GM19452 (cell line): ENCODE measurements around the gene ZNF568.

ENCODE experiments used
- ATAC-seq: cut with Tn5 transposase; IDR thresholded peaks from one replicate; pipeline ENCODE4 v1.9.1; 2021; ENCODE audit not compliant: unreplicated experiment

ZNF568 gene

DNA sequence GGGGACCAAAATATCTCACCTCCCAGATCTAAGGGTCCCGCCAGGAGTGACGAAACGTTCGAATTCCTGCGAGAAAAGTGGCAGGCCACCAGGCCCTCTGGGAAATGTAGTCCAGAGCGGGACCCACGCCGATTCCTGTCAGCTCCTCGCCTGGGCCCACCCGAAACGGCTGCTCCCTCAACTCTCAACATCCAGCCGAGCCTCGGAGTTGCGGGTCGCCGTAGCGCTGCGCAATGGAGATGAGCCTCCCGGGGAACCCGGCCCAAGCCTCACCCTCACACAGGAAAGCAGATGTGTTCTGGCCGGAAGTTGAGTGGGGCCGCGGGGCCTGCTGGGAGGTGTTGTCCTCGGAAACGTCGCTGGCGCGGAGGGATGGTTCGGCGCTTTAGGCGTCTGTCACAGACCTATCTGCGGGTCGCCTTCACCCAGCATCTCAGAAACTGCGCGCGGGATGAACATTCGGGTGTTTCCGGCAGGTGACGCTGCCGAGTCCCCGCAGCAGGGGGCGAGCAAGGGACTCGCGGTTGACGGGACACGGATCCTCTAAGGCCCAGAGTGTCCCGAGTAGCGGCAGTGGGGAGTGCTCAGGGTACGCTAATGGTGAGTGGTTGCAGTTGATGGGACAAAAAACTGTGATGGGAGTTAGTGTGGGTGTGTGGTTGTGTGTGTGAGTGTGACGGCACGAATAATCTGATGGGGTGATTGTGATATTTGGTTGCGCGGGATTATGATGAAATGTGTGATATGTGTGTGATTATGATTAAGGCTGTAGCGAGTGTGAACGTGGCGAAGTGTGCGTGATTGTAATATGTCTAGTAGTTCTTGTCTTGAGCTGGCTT is at the start of gene ZNF568, which contains the start of gene ZNF829:
ZNF568 (plus strand) TSS at position 341 of the 839 bp plus-strand sequence. CDS start 6,439 bp downstream, outside the sequence.
ZNF829 (minus strand) TSS at position 300 of the 839 bp plus-strand sequence. CDS start 1,124 bp downstream, outside the sequence.
- ATAC-seq = peak; percentile 95

DNA sequence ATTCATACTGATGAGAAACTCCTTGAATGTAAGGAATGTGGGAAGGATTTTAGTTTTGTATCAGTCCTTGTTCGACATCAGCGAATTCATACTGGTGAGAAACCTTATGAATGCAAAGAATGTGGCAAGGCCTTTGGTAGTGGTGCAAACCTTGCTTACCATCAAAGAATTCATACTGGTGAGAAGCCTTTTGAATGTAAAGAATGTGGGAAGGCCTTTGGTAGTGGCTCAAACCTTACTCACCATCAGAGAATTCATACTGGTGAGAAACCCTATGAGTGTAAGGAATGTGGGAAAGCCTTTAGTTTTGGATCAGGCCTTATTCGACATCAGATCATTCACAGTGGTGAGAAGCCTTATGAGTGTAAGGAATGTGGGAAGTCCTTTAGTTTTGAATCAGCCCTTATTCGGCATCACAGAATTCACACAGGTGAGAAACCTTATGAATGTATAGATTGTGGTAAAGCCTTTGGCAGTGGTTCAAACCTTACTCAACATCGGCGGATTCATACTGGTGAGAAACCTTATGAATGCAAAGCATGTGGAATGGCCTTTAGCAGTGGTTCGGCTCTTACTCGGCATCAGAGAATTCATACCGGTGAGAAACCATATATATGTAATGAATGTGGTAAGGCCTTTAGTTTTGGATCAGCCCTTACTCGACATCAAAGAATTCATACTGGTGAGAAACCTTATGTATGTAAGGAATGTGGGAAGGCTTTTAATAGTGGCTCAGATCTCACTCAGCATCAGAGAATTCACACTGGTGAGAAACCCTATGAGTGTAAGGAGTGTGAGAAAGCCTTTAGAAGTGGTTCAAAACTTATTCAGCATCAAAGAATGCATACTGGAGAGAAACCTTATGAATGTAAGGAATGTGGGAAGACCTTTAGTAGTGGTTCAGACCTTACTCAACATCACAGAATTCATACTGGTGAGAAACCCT is 38.9 kb upstream of the ZNF568 start:
- ATAC-seq = no peak

DNA sequence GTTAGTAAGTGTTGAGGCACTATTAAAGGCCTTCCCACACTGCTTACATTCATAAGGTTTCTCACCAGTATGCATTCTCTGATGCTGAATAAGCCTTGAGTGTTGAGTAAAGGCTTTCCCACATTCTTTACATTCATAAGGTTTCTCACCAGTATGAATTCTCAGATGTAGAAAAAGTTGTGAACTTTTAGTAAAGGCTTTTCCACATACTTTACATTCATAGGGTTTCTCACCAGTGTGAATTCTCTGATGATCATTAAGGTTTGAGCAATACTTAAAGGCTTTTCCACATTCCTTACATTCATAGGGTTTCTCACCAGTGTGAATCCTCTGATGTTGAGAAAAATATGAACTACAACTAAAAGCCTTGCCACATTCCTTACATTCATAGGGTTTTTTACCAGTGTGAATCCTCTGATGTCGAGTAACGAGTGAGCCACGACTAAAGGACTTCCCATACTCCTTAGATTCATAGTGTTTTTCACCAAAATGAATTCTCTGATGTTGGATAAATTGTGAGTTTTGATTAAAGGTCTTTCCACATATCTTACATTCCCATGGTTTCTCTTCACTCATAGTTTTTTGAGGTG is 24.3 kb upstream of the ZNF568 start:
- no peak for ATAC-seq

DNA sequence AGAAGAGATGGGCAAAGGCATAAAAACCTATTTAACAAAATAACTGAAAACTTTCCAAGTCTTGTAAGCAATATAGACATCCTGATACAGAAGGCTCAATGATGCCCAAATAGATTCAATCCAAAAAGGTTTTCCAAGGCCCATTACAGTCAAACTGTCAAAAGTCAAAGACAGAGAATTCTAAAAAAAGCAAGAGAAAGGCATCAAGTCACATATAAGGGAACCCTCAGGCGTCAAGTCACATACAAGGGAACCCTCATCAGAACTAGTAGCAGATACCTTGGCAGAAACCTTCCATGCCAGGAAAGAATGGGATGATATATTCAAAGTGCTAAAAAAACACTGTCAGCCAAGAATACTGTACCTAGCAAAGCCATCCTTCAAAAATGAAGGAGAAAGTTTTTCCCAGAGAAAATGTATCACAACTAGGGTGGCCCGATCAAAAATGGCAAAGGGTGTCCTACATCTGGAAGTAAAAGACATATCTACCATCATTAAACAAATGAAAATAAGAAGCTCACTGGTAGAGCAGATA is 21.2 kb upstream of the ZNF568 start:
- no peak for ATAC-seq

DNA sequence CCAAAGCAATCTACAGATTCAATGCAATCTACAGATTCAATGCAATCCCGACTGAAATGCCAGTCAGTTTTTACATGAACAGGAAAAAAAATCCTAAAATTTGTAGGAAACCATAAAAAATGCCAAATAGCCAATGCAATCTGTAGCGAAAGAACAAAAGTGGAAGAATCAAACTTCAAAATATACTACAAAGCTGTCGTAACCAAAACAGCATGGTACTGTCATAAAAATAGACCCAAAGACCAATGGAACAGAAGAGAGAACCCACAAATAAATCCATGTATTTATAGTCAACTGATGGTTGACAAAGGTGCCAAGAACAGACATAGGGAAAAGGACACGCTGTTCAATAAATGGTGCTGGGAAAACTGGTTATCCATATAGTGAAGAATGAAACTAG is 17.7 kb upstream of the ZNF568 start:
- ATAC-seq = no peak

DNA sequence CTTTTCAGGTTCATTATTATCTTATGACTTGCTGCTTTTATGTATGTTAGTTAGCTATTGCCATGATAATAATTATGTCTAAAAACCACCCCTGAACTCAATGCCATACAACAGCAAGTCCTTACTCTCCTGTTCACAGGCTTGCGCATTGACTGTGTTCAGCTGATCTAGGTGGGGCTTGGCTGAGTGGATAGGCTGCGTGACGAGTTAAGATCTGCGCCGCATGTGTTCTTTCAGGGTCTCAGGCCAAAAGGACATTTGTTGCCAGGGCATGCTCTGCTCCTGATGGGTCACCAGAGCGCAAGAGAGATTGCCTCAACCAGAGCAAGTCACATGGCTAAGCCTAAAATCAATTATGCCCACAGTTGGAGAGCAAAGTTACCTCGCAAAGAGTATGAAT is 859 bp downstream of the ZNF568 start:
- no peak for ATAC-seq

DNA sequence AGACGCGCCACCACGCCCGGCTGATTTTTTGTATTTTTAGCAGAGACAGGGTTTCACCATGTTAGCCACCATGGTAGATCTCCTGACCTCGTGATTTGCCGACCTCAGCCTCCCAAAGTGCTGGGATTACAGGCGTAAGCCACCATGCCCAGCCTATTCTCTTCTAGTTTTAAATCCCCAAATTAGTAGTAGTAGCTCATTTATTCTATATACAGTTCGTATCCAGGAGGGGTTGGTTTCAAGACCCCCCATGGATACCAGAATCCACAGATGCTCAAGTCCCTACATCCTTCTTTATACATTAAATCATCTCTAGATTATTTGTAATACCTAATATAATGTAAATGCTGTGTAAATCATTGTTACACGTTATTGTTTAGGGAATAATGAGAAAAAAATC is 2.0 kb downstream of the ZNF568 start:
- ATAC-seq = no peak

DNA sequence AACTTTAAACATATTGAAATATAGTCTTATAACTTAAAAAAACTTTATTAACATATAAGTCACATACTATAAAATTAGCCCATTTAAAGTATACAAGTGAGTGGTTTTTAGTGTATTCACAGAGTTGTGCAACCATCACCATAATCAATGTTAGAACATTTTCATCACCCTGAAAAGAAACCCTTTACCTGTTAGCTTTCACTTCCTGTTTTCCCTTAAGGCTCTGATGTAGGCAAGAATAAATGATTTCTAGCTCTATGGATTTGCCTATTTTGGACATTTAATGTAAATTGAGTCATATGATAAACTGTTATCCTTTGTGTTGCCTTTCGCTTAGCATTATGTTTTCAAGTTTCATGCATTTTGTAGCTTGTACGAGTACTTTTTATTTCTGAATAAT is 15.6 kb downstream of the ZNF568 start:
- ATAC-seq = no peak

DNA sequence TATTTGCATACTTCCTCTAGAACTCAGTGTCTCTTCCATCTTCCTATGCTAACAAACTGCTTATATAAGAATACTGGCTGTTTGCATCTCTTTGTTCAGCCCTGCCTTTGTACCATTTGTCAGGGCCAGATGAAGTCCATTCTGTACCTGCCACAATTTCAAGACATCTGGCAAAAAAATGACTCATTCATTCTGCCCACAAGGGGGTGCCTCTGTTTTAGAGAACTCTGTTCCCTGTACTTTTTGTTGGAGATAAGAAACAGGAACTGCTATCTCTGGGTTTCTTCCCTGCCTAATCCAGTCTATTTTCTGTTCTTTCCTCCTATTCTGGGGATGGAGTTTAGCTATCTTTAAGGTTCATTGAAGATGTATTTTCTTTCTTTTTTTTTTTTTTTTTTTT is 23.0 kb downstream of the ZNF568 start:
- no peak for ATAC-seq

DNA sequence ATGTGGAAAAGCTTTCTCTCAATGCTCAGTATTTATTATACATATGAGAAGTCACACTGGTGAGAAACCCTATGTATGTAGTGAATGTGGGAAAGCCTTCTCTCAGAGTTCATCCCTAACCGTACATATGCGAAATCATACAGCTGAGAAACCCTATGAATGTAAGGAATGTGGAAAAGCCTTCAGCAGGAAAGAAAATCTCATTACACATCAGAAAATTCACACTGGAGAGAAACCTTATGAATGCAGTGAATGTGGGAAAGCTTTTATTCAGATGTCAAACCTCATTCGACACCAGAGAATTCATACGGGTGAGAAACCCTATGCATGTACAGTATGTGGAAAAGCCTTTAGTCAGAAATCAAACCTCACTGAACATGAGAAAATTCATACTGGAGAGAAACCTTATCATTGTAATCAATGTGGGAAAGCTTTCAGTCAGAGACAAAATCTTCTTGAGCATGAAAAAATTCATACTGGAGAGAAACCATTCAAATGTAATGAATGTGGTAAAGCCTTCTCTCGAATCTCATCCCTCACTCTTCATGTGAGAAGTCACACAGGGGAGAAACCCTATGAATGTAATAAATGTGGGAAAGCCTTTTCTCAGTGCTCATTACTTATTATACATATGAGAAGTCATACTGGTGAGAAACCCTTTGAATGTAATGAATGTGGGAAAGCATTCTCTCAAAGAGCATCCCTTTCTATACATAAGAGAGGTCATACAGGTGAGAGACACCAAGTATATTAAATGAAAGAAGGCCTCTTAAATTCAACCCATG is 34.4 kb downstream of the ZNF568 start:
- no peak for ATAC-seq

DNA sequence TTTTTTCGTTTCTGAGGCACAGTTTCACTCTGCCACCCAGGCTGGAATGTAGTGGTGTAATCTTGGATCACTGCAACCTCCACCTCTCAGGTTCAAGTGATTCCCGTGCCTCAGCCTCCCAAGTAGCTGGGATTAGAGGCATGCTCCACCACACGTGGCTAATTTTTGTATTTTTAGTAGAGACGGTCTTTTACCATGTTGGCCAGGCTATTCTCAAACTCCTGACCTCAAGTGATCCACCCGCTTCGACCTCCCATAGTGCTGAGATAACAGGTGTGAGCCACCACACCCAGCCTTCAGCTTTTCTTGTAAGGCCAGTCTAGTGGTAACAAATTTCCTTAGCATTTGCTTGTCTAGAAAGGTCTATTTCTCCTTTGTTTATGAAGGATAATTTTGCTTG is 46.2 kb downstream of the ZNF568 start:
- ATAC-seq = no peak

DNA sequence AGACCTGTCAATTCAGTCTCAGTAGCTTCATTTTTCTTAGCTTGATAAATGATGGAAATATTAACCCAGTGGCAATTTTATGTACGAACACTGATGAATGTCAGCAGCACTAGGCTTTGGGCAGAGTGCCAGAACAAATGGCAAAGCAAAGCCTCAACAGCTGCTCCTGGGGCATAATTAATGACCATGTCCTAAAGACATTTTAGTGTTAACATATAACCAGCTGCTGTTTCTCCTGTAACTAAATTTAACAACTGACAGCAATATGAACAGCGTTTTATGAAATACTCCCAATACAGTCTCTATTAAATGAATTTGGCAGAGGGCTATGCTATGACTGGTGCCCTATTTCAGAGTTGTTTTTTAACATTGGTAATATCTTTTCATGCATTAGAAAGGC is 47.1 kb downstream of the ZNF568 start:
- ATAC-seq = no peak

DNA sequence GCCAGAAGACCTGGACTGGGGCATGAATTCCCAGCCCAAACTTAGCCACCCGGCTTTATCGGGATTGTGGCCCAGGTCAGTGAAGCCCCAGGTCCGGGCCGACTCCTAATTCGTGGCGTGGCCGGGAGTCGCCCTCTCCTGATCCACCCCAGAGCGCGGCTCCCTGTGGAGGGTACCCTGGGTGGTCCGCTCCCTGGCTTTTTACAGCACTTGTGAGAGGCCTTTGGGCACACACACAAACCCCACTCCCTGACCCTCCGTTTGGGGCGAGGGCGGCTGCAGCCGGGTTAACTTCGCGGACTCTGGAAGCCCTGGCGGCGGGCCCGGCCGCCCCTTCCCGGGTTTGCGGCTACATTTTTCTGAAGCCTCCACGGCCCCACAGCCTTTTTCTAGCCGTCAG is 56.4 kb downstream of the ZNF568 start:
- no peak for ATAC-seq

DNA sequence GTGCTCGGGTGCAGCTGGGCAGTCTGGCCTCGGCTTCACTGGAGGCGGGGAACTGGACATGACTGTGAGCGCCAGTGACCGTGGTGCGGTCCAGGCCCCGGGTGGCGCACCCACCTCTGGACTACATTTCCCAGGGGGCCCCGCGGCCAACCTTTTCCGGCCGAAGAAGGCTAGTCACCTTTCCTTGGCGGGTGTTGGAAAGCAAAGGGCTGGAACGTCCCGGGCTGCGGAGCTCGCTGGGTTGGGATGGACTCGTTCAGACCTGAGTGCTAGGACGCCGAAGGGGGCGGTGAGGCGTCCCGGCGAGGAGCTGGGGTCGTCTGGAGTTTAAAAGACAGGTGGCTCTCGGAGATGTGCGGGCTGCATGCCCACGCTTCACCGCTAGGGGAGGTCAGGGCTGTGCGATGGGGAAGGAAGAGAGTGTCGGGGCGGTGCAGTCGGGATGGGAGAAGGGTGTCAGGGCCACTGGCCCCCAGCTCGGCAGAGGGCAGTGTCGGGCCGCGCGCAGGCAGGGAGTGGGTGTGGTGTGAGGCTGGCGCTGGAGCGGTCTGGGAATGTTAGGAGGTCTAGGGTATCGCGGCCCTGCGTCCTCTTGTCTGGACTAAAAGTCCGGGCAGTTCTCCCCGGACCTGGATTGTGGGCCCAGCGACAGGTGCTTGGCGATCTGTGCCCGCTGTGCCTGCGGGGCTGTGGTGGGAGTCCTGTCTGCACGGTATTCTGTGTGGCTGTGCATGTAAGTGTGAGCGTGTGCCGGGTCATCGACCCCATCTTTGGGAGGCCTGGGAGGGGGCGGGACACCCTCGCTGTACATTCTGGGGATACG is 57.1 kb downstream of the ZNF568 start:
- ATAC-seq = peak; percentile 75

DNA sequence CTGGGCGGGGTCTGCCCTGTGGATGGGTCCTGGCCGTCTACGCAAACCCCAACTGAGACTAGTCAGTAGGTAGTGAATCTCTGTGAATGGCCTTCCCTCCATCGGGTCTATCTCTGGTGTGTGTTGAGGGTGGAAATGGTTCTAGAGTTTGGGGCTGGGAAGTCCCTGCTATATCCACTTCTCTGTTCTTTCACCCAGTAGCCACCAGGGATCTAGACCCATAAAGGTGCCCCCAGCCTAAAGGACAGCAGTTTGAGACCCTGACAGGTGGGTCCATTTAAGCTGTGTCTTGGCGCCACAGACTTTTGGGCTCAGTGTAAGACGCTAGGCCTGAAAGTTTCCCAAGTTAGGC is 57.7 kb downstream of the ZNF568 start:
- no peak for ATAC-seq

DNA sequence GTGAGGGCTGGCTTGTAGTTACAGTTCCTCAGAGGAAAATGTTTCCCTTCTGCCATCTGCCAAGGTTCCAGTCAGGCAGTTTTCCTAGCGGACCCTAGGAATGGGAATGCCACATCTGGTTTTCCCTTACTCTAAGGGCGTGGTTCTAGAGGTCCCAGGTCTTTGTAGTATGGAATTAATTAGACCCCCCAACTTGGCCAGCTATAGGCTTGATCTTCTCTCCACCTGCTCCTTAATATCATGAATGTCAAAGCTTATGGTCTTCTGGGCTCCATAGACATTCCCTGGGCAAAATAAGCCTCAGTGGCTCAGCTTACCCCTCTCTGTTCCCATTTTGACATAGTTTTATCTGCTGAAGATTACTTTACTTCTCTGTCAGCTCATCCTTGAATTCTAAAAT is 70.0 kb downstream of the ZNF568 start:
- no peak for ATAC-seq

DNA sequence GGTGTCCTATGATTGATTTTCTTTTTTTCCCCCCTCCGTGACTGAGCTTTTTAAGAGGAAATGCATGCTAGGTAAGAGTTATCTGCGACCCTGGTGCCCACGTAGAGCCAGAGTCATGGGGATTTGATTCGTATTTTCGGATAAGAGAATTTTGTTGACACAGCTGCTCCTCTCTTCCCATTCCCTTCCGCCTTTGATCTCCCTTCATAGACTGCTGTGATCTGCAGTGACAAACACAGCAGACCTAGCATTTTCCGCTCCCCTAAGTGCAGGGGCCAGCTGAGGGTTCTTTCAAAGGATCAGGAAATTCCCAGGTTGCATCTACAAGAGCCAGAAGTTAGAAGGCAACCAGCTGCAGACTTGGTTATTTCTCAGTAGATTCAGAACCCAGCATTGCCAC is 70.5 kb downstream of the ZNF568 start:
- ATAC-seq = no peak

DNA sequence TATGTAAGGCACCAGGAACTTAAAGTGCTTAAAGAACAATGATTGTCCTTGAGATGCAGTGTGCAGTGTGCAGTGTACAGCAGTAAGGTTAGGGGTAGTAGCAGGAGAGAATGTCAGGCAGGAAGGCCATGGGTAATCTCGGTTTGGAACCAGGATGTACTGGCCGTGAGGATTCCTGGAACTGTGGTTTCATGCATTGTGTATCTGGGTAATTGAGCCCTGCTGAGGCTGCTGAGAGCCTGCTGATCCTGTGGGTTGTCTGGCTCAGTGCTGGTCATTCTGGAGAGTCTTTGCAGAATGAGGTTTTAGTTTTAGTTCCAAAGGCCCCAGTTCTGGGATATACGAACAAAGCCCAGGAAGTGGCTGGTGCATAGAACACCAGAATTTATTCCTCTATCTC is 71.0 kb downstream of the ZNF568 start:
- ATAC-seq = no peak

DNA sequence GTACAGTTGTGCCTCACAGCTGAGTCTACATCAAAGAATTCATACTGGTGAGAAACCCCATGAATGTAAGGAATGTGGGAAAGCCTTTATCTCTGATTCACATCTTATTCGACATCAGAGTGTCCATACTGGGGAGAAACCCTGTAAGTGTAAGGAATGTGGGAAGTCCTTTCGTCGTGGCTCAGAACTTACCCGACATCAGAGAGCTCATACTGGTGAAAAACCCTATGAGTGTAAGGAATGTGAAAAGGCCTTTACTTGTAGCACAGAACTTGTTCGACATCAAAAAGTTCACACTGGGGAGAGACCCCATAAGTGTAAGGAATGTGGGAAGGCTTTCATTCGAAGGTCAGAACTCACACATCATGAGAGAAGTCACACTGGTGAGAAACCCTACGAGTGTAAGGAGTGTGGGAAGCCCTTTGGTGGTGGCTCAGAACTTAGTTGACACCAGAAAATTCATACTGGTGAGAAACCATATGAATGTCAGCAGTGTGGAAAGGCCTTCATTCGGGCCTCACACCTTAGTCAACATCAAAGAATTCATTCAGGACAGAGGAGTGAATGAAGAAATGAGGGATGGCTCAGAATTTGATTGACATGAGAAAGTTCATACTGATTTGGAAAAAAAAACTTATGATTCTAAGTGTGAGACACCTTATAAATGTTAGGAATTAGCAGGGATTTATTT is 81.2 kb downstream of the ZNF568 start:
- no peak for ATAC-seq
